SK-MEL-5 (cell line): ENCODE measurements around the gene RSAD1. TPM values are rescaled to one million over a fixed set of nuclear protein-coding genes. Genes with fewer than 3 reads are reported as not detected.

ENCODE experiments used
- DNase-seq: peaks from one replicate; pipeline ENCODE4 v3.0.0-alpha.2; 2016; ENCODE audit warnings: low read depth, low spot score
- in situ Hi-C: cut with HindIII; loops from 2 replicates; pipeline ENCODE4 v1.10.0; 2016; ENCODE audit warnings: low sequenced_read_pairs, high pct_unique_total_duplicates, low pct_unique_long_range_greater_than_20kb
- total RNA-seq: library from RNA; depleted of rRNA; stranded (reverse); fragments of >200 nt; shearing (Covaris generic); gene quantifications from 2 replicates; pipeline ENCODE4 v1.2.3, GENCODE V29; 2014; rRNA removed

Gene RSAD1
- total RNA-seq, 1 experiment from 2014 or later: 35.7 TPM

GRCh38 chr17:50523208-50523607 is 44.5 kb downstream of the RSAD1 start:
- no peak for DNase-seq
- in situ Hi-C loops: no loop called here

GRCh38 chr17:50524838-50525237 is 46.2 kb downstream of the RSAD1 start:
- in situ Hi-C loops: no loop called here
- no peak for DNase-seq

DNA sequence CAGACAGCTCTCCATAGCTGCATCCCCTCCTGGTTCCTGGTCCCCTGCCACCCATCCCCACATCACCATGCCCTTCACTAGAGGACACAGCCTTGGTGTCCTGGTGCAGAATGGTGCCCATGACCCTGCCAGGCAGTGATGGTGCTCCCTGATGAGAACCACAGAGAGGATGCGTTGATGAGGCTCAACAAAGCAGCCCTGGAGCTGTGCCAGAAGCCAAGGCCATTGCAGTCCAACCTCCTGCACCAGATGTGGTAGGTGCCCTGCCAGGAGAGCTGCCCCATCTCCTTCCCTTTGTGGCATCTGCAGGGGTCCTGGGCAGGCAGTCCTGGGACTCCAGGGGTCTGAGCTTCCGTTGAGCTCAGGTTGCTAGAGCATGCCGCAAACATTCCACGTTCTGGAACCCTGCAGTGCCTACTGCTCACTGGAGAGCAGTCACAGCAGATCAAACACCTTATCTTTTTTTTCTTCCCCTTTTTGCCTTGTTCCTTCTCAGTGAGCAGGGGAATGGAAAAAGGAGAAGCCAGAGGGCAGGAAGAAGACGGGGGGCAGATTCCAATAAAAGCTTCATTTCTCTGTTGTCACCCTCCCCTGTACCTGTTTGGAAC is 48.6 kb downstream of the RSAD1 start:
- no peak for DNase-seq
- in situ Hi-C loops: no loop called here

GRCh38 chr17:50527949-50528474 is 49.4 kb downstream of the RSAD1 start:
- in situ Hi-C loops: no loop called here
- DNase-seq: no peak

DNA sequence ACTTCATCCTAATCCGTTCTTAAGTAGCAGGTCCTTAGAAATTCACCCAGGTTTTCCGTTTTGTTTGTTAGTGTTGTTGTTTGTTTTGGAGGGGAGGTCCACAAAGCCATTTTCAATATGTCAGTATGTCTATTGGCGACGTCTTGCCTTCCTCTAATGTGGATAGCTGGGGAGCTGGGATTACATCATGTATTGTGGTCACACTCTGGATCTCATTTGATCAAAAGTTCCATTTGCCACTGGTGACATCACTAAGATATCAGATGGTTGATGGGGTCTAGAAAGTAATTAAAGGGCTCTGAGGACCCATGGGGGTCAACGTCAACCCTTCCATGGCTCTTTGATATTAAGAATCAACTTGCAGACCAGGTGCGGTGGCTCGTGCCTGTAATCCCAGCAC is 51.2 kb downstream of the RSAD1 start:
- DNase-seq: no peak
- in situ Hi-C loops: no loop called here

DNA sequence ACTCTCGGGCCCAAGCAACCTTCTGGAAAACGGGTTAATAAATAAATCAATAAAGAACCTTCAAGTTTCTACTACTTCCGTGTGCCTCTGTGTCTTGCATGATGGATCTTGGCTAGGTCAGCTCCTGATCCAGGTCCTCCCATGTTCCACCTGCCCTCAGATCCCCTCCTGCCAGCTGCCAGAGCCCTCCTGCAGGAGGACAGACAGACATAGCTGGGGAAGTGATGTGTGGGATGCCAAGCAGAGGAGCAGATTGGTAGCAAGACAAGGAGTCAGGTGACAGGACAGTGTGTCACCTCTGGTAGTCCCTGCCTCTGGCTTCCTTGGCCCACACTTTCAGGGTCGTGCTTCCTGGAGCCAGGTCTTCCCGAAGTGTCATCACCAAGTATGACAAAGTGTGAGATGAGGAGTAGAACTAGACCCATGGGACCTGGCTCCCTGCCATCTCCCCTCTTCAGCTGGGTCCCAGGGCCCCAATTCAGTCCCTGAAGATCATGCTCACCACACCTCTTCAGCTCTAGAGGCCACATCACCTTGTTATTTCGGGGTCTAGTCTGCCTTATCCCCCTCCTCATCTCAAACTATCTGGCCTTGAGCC is 52.9 kb downstream of the RSAD1 start:
- in situ Hi-C loops: no loop called here
- no peak for DNase-seq

DNA sequence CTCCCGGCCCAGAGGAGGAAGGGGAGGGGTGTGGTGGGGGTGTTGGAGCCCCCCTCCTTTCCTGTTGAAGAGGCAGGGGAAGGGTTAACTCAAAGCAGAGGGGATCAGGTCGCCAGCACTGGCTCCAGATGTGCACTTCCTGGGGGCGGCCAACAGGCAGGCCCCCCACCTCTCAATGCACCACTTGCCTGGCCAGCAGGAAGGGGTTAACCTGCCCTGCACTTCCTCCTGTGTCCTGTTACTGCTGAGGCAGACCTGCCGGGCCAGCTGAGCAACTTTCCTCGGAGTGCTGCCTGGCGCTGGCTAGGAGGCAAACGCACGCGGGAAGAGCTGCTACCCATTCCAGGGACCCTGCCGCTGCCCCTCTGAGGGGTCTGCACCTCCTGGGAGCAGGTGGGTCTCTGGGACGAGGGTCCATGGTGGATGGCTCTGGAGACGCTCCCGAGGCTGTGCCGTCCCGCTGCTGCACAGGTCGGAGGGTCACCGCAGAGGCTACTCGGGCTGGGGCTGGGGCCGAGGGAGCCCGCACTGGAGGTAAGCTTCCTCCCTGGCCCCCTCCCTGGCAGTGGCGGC is 53.9 kb downstream of the RSAD1 start, which contains the start of gene EPN3:
EPN3 (plus strand) TSS at position 284 of the 573 bp plus-strand sequence. CDS start 3,822 bp downstream, outside the sequence.
- in situ Hi-C loops: no loop called here
- no peak for DNase-seq

- DNase-seq: no peak
- in situ Hi-C loops: no loop called here
Observed at GRCh38 chr17:50533185-50533584, 54.5 kb downstream of the RSAD1 start.

- in situ Hi-C loops: no loop called here
- no peak for DNase-seq
Observed at GRCh38 chr17:50533720-50534148, 55.1 kb downstream of the RSAD1 start.

DNA sequence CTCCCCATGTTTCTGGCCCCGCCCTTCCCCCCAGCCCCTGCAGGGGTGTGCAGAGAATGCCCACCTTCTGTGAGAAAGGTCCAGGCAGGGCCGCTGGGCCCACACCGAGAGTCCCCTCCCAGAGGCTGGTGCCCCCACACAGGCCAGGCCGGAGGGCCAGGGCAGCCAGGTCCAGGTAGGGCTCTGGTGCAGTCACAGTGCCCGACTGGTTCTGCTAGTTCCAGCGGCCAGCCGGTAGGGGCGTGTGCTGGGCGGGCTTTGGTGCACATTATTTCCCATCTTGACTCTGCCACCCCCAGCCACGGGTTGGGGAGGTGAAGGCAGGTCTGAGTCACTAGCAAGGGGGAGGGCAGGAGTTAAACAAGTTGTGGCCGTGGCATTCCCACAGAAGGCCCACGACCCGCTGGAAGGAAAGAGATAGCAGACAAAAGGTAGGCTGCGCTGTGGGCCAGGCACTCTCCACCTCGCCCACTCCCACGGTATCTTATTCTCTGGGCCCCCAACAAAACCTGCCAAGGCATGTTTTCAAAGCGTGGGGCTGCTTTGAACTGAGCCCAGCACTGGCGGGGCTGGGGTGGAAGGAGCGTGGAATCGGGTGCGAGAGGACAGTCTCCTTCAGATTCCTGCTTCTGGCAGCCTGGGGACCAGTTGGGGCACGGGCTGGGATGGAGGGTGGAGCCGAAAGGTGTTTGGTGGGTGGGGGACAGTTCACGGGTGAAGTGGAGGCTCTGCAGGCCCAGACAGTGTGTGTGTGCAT is 55.7 kb downstream of the RSAD1 start:
- no peak for DNase-seq
- in situ Hi-C loops: no loop called here

DNA sequence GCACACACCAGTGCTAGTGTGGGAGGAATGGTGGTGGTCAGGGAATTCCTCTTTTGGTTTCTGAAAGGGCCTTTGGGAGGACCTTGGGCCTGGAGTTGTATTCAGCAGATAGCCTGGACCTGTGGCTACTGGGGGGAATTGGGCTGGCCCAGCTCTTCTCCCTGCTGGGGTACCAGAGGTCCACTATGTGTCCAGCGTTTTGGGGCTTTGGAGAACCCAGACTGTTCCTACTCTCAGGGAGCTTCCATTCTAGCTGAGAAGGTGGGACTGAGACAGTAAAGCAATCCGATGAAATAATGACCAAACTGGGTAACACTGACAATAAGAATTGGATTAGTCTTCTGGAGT is 56.3 kb downstream of the RSAD1 start:
- in situ Hi-C loops: no loop called here
- no peak for DNase-seq

GRCh38 chr17:50535407-50535806 is 56.7 kb downstream of the RSAD1 start:
- in situ Hi-C loops: no loop called here

More at GRCh38 chr17:50535407-50535806, 56.7 kb downstream of the RSAD1 start:
- DNase-seq: no peak

Other genes with a start within 250 kb of the RSAD1 start
- 0.08 and 1.3 TPM in 2 replicates for gene TMEM92, start 204.4 kb upstream of the RSAD1 start, total RNA-seq
- 31.7 and 34.2 TPM in 2 replicates for gene XYLT2, start 132.7 kb upstream of the RSAD1 start, total RNA-seq
- 107 and 120 TPM in 2 replicates for gene MRPL27, start 105.7 kb upstream of the RSAD1 start, total RNA-seq
- gene EME1, start 105.6 kb upstream of the RSAD1 start, total RNA-seq: 9.9 and 13.0 TPM in 2 replicates
- gene LRRC59, start 81.3 kb upstream of the RSAD1 start, total RNA-seq: 174 and 177 TPM in 2 replicates
- 11.2 and 11.8 TPM in 2 replicates for gene ACSF2, start 52.6 kb upstream of the RSAD1 start, total RNA-seq
- gene CHAD, start 10.0 kb upstream of the RSAD1 start, total RNA-seq: not detected in 2 replicates
- gene MYCBPAP, start 29.6 kb downstream of the RSAD1 start, total RNA-seq: 0.32 and 1.5 TPM in 2 replicates
- gene EPN3, start 53.9 kb downstream of the RSAD1 start, total RNA-seq: 0.03 TPM in 1 of 2 replicates, not detected in the other
- 46.6 and 50.9 TPM in 2 replicates for gene SPATA20, start 68.3 kb downstream of the RSAD1 start, total RNA-seq
- not detected in 2 replicates for gene CACNA1G, start 81.9 kb downstream of the RSAD1 start, total RNA-seq
- gene ABCC3, start 156.0 kb downstream of the RSAD1 start, total RNA-seq: not detected in 2 replicates
- gene ANKRD40, start 229.1 kb downstream of the RSAD1 start, total RNA-seq: 49.0 and 53.4 TPM in 2 replicates
- gene LUC7L3, start 240.7 kb downstream of the RSAD1 start, total RNA-seq: 29.4 and 38.2 TPM in 2 replicates